ENCODE results near the gene BPIFB4.

The BPIFB4 gene

GRCh38 chr20:33075281-33075680 lies 4.2 kb upstream of the BPIFB4 start:
- DNase-seq (ENCODE audit: insufficient read length, low spot score) (no peak), FAIRE-seq (no peak)
- no peak for TF ChIP-seq CTCF (IDR thresholded peaks at IDR 0.05; ENCODE audit: insufficient read depth, missing control alignments)

- no peak for DNase-seq (ENCODE audit: insufficient read length, low spot score)
- no peak for FAIRE-seq
- TF ChIP-seq CTCF (IDR thresholded peaks at IDR 0.05; ENCODE audit: insufficient read depth, missing control alignments): peak; percentile 30
Measured at GRCh38 chr20:33076662-33077372, 2.6 kb upstream of the BPIFB4 start.

DNA sequence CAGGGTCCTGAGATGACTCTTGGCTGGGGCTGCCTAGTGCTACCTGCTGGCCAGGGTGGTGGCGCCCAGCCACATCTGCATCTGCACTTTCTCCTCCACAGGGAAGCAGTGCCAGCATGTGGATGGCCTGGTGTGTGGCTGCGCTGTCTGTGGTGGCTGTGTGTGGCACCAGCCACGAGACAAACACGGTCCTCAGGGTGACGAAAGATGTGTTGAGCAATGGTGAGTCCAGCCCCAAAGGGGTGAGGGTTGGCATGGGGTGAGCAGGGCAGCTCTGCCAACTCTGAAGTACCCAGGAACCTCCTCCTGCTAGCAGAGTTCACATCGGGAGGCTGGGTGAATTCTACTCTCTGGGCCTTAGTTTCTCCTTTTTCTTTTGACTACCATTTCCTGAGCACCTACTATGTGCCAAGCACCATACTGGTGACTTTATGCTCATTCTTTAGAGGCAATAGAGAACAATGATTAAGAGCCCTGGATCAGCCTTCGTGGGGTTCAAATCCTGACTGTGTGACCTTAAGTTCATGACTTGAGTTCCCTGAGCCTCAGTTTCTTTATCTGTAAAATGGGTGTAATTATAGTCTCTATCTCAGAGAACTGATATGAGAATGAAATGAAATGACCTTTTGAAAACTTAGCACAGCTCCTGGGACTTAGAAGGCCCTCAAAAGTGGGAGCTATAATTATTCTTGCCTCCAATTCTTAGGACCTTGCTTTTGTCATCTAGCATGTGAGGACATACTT lies 2.1 kb downstream of the BPIFB4 start:
- no peak for FAIRE-seq
- no peak for TF ChIP-seq CTCF (IDR thresholded peaks at IDR 0.05; ENCODE audit: insufficient read depth, missing control alignments)
- no peak for DNase-seq (ENCODE audit: insufficient read length, low spot score)

DNA sequence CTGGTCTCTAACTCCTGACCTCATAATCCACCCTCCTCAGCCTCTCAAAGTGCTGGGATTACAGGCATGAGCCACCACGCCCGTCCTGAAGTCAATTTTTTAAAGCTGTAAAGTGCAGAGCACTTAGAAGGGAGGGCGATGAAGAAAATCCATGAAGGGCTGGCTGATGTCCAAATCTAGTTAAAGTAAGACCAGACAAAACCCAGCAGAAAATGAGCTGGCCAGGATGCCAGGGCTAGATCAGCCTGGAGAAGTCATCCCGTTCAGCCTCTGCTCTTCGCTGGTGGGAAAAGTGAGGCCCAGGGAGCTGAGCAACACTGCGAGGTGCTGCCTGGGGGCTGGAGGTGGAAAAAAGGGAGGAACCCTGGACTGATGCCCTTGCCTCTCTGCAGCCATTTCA lies 3.1 kb downstream of the BPIFB4 start:
- FAIRE-seq (no peak), DNase-seq (ENCODE audit: insufficient read length, low spot score) (no peak)
- TF ChIP-seq CTCF (IDR thresholded peaks at IDR 0.05; ENCODE audit: insufficient read depth, missing control alignments): no peak

GRCh38 chr20:33083544-33084340 lies 4.3 kb downstream of the BPIFB4 start:
- no peak for FAIRE-seq
- no peak for DNase-seq (ENCODE audit: insufficient read length, low spot score)
- no peak for TF ChIP-seq CTCF (IDR thresholded peaks at IDR 0.05; ENCODE audit: insufficient read depth, missing control alignments)

DNA sequence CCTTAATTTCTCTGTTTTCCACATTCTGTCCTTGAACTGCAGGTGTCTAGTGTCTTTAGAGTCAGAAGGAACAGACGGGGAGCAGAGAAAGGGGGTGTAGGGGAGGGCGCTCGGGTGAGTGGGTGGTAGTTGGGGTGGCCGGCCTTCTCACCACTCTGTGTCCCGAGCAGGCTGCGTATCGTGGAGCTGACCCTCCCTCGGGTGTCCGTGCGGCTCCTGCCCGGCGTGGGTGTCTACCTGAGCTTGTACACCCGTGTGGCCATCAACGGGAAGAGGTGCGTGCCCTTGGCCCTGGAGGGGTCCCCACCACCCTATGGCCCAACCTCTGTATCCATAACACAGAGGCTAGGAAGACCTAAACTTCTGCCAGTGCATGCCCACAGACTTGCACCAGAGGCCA lies 5.3 kb downstream of the BPIFB4 start:
- TF ChIP-seq CTCF (IDR thresholded peaks at IDR 0.05; ENCODE audit: insufficient read depth, missing control alignments): no peak
- no peak for FAIRE-seq

More for the DNA sequence above, 5.3 kb downstream of the BPIFB4 start:
- DNase-seq (ENCODE audit: insufficient read length, low spot score): no peak

All from D721Med (cell line).